ENCODE data around the gene WASF2.
"Not testable (repeated sequence)": the region's sequence is repeated elsewhere in the genome, so short reads cannot be mapped to it uniquely, and the experiment has no call there.

WASF2 gene

GRCh38 chr1:27451343-27451742 lies 38.6 kb downstream of the WASF2 start:
- no peak for DNase-seq (ENCODE audit: low read depth)

- DNase-seq (ENCODE audit: low read depth), result no peak
These were observed 41.0 kb downstream of the WASF2 start for GRCh38 chr1:27448982-27449381.

- no peak for DNase-seq (ENCODE audit: low read depth)
These were observed 42.1 kb downstream of the WASF2 start for GRCh38 chr1:27447883-27448282.

DNA sequence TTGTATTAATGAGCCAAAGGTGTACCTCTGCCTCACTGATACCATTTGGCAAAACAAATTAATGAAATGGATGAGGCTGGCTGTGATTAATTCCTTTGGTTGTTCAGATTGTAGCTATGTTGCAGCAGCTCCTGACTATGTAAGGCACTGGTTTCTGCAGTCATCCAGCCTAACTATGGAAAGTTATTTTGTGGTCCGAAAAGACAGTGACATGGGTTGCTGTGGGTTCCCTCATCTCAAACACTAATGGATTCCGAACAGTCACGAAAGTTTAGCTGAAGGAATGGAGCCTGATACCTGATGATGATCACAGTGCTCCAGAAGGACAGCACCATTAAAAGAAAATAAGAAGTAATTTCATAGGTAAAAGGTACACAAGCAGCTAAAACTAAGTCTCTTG lies 42.6 kb downstream of the WASF2 start:
- no peak for DNase-seq (ENCODE audit: low read depth)

DNA sequence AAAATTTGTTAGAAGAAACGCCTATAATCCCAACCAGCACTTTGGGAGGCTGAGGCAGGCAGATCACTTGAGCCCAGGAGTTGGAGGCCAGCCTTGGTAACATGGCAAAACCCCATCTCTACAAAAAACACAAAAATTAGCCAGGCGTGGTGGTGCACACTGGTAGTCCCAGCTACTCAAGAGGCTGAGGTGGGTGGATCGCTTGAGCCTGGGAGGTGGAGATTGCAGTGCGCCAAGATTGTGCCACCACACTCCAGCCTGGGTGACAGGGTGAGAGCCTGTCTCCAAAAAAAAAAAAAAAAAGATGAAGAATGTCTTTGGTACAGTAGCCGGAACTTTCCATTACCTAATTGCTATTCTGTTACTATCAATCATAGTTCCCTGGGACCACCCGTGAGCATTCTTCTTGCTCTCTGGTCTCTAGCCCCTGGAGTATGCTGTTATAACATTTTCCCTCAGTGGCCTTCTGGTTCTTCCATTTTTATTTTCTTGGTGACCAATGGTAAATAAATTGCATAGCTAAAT lies 43.4 kb downstream of the WASF2 start:
- no peak for DNase-seq (ENCODE audit: low read depth)

- DNase-seq (ENCODE audit: low read depth), result no peak
These were observed 44.6 kb downstream of the WASF2 start for GRCh38 chr1:27445177-27445936.

DNA sequence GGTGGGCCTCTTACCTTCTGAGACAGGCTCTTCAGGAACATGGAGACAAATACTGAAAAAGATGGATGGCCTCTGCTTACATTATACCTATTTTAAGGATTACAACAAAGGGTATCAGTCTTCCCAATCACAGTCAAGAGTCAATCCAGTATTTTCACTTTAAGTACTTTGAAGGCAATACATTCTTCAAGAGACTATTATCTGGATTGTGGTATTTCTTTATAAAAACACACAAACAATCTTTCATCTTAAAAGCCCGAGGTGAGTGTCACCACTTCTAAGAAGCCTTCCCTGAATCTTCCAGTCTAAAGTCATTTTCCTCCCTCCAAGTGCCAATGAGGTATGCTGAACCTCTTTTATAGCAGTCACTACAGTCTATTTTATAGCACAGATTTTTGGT lies 45.3 kb downstream of the WASF2 start:
- DNase-seq (ENCODE audit: low read depth), result no peak

DNA sequence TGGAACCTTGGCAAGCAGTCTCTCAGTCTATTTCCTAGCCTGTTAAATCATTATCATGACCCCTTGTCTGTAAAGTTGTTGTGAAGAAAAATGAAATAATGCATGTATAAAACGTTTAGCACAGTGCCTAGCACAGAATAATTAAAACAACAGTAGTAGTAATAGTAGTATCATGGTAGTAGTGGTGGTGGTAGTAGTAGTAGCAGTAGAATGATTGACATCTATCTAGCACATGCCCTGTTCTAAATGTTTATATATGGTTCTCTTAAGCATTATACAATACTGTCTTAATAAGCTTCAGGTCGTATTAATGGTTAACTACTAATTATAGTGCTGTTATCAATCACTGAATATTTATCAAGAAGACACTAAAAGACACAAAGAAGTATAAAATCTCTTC lies 50.8 kb downstream of the WASF2 start:
- DNase-seq (ENCODE audit: low read depth), result no peak

GRCh38 chr1:27438621-27439061 lies 51.3 kb downstream of the WASF2 start:
- no peak for DNase-seq (ENCODE audit: low read depth)

GRCh38 chr1:27436204-27437159 lies 53.5 kb downstream of the WASF2 start:
- DNase-seq (ENCODE audit: low read depth), result no peak

- DNase-seq (ENCODE audit: low read depth), result no peak
These were observed 54.3 kb downstream of the WASF2 start for GRCh38 chr1:27435566-27436203.

DNA sequence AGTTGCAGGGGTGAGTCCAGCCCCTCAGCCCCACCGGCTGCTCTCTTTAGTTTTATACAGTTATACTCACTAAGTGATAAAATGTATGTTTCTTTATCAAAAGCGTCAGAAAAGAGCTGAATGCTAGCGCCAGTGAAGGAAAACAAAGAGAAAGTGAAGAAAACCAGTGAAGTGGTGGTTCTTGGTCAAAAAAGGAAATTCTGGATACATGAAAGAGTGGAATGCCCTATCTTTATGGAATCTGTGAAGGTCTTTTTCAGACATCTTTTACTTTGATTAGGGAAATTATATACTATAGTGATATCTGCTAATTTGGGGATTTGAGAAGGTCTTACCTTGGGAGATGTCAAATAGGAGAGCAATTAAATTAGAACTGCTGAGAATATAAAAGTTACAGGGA lies 56.3 kb downstream of the WASF2 start:
- DNase-seq (ENCODE audit: low read depth), result no peak

DNA sequence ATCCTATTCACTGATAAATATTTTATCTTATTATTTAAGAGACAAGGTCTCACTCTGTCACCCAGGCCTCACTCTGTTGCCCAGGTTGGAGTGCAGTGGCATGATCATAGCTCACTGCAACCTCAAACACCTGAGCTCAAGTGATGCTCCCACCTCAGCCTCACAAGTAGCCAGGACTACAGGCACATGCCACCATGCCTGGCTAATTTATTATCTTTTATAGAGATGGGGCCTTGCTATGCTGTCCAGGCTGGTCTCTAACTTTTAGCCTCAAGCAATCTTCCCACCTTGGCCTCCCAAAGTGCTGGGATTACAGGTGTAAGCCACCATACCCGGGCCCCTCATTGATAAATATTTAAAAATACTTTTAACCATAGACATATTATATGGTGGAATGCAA lies 57.2 kb downstream of the WASF2 start:
- not testable (repeated sequence) for DNase-seq (ENCODE audit: low read depth)

DNA sequence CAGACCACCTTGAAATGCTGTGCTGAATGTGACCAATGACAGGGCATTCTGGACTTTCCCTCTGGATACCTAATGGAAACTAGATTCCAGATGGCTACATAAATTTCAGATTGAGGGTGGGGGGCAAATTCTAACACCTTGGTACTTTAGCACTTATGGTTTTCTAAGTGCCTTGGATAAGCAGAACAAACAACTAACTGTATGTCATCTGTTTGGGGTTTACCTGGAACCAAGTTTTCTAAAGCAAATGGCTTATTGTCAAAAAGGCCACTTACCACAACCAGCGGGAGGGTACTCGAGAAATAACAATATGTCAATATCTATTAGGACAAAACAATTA lies 58.4 kb downstream of the WASF2 start:
- DNase-seq (ENCODE audit: low read depth), result no peak

DNA sequence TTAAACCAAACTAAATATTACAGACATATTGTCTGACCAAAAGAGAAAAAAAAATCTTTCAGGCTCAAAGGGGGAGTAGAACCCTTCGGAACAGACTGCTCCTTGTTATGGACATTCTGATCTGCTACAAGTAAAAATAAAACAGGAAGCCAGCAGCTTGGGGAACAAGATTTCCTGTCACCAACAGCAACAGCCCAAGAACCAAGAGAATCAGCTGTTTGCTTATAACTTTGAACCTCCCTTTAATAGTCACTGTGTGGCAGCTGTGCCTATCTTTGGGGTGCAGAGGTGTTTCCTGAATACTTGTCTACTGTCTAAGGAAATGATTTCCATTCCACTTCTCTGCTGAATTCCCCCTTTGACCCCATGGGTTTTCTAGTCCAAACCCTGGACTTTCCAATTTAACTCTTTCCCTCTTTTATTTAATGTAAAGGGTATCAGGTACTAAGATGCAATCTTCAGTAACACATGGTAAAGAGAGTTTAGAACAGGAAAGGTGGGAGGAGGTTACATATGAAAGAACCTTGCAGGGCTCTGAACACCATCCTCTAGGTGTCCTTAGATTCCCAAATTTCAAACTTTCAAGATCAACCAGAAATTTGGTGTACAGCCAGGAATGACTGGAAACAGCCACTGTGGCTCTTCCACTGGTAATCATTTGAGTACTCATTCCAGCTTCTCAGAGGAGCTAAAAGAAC lies 58.9 kb downstream of the WASF2 start:
- DNase-seq (ENCODE audit: low read depth), result no peak

GRCh38 chr1:27429029-27429425 lies 60.9 kb downstream of the WASF2 start:
- DNase-seq (ENCODE audit: low read depth), result no peak

- no peak for DNase-seq (ENCODE audit: low read depth)
These were observed 61.5 kb downstream of the WASF2 start for GRCh38 chr1:27428316-27429028.

DNA sequence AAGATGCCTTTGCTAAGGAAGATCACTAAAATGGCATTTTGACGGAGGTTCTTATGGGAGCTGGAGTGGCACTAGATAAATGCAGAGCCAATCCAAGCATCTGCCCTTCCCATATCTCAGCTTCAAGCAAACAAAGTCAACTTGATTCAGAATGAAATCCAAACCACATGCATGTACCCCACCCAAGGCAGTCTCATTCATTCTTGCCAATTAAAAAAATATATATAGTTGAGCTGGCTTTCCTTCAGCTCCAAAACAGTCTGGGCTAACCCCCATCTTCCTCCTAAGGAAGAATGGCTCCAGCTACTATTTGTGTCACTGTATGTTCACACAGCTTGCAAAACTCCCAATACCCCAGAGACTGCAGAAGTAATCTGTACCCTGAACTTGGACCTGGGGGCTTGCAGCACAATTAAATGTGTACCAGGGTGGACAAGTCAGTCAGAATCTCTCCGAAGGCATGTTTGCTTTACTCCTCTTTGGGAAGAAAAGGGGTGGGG lies 62.1 kb downstream of the WASF2 start:
- DNase-seq (ENCODE audit: low read depth), result no peak

GRCh38 chr1:27427329-27427728 lies 62.6 kb downstream of the WASF2 start:
- no peak for DNase-seq (ENCODE audit: low read depth)

DNA sequence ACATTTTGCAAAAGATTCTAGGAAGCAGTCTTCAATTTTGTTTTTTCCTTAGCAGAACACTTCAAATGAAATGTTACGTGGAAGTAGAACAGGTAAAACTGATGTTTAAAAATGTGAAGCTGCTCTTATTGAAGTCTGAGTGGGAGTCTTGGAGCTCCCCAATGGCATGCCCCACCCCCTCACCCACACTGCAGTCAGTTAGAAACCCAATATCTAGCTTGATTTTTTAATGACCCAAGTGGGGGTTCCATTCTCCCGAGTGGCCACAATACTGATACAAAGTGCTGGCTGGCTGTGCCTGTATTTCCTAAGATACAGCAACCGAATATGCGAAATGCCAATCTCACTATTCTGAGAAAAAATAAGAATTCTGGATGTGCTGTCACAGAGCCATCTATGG lies 66.3 kb downstream of the WASF2 start:
- DNase-seq (ENCODE audit: low read depth), result no peak
